HEK293 (cell line): ENCODE measurements around the gene SPIB.
A peak's percentile ranks its signal among the peaks of the same experiment; 100 is the strongest.

Experiments used
- CTCF ChIA-PET: fragments of 350-600 bp; formaldehyde crosslinking; extraction: SDS; loops from one replicate; lab custom pipeline; 2021; ENCODE audit warnings: antibody characterized with exemption; lab: Yijun Ruan, JAX
- POLR2A ChIA-PET: fragments of 300-600 bp; formaldehyde crosslinking; extraction: SDS; loops from one replicate; lab custom pipeline; 2020; ENCODE audit warnings: antibody characterized with exemption, inconsistent platforms; lab: Yijun Ruan, JAX
- H3K27ac ChIP-seq: fragments of 200-500 bp; sonication (Bioruptor generic); 2 replicates; pipeline ENCODE4 v1.5.1; 2014; ENCODE audit warnings: low read depth, low read length, control low read depth, inconsistent platforms; ENCODE audit errors: extremely low read depth
- H3K36me3 ChIP-seq, 2 experiments: fragments of 200-500 bp in 1 of 2; sonication (Bioruptor generic) in 1 of 2; 1 replicate in 1 of 2; 2 replicates in 1 of 2; pipeline ENCODE4 v1.5.1; 2014 to 2017; ENCODE audit warnings: inconsistent platforms in 2 of 2, low read length in 2 of 2; ENCODE audit not compliant: control insufficient read depth in 2 of 2, insufficient read depth in 1 of 2
- H3K4me1 ChIP-seq: fragments of 200-500 bp; sonication (Bioruptor generic); 2 replicates; pipeline ENCODE4 v1.5.1; 2014; ENCODE audit warnings: mild to moderate bottlenecking, low read length, inconsistent platforms; ENCODE audit not compliant: control insufficient read depth, insufficient read depth
- H3K4me3 ChIP-seq: 2 replicates; pipeline ENCODE4 v1.5.1; 2011; ENCODE audit warnings: low read depth, mild to moderate bottlenecking, control low read depth, low read length, moderate library complexity
- H3K9me3 ChIP-seq: fragments of 200-500 bp; sonication (Bioruptor generic); 2 replicates; pipeline ENCODE4 v1.5.1; 2014; ENCODE audit warnings: low read depth, low read length, inconsistent platforms; ENCODE audit not compliant: control insufficient read depth, insufficient read depth
- GLI4 ChIP-seq: fragments of 450-650 bp; formaldehyde crosslinking; IDR thresholded peaks from 2 replicates; pipeline ENCODE4 v1.5.1; 2016; ENCODE audit warnings: missing biosample characterization, missing genetic modification characterization
- REPIN1 ChIP-seq: fragments of 450-650 bp; formaldehyde crosslinking; IDR thresholded peaks from 2 replicates; pipeline ENCODE4 v1.5.1; 2017; ENCODE audit warnings: missing biosample characterization, missing genetic modification characterization, low read depth
- REST ChIP-seq: fragments of 450-650 bp; formaldehyde crosslinking; IDR thresholded peaks from 2 replicates; pipeline ENCODE4 v1.5.1; 2016; ENCODE audit warnings: missing biosample characterization, missing genetic modification characterization
- ZBTB11 ChIP-seq: fragments of 450-650 bp; formaldehyde crosslinking; conservative IDR thresholded peaks from 2 replicates; pipeline ENCODE4 v1.5.1; 2016; ENCODE audit warnings: low read depth, missing biosample characterization, missing genetic modification characterization
- ZBTB48 ChIP-seq: fragments of 450-650 bp; formaldehyde crosslinking; IDR thresholded peaks from 2 replicates; pipeline ENCODE4 v1.5.1; 2016; ENCODE audit warnings: missing biosample characterization, missing genetic modification characterization
- ZNF37A ChIP-seq: fragments of 450-650 bp; IDR thresholded peaks from 2 replicates; pipeline ENCODE4 v1.5.1; 2018; ENCODE audit warnings: missing biosample characterization, missing genetic modification characterization
- ZNF394 ChIP-seq: fragments of 450-650 bp; formaldehyde crosslinking; IDR thresholded peaks from 2 replicates; pipeline ENCODE4 v1.5.1; 2016; ENCODE audit warnings: missing biosample characterization, missing genetic modification characterization, mild to moderate bottlenecking, moderate library complexity, borderline replicate concordance
- ZNF404 ChIP-seq: fragments of 450-650 bp; formaldehyde crosslinking; IDR thresholded peaks from 2 replicates; pipeline ENCODE4 v1.5.1; 2017; ENCODE audit warnings: missing biosample characterization, missing genetic modification characterization
- ZNF423 ChIP-seq: fragments of 450-650 bp; formaldehyde crosslinking; IDR thresholded peaks from 2 replicates; pipeline ENCODE4 v1.5.1; 2016; ENCODE audit warnings: missing biosample characterization, missing genetic modification characterization
- ZNF558 ChIP-seq: fragments of 450-650 bp; formaldehyde crosslinking; IDR thresholded peaks from 2 replicates; pipeline ENCODE4 v1.5.1; 2016; ENCODE audit warnings: missing biosample characterization, missing genetic modification characterization
- ZNF777 ChIP-seq: fragments of 450-650 bp; formaldehyde crosslinking; IDR thresholded peaks from 2 replicates; pipeline ENCODE4 v1.5.1; 2017; ENCODE audit warnings: missing biosample characterization, missing genetic modification characterization, borderline replicate concordance
- ZSCAN30 ChIP-seq: fragments of 450-650 bp; IDR thresholded peaks from 2 replicates; pipeline ENCODE4 v1.5.1; 2018; ENCODE audit warnings: missing biosample characterization, mild to moderate bottlenecking, missing genetic modification characterization, moderate library complexity
- TF ChIP-seq, protein P1 (sequence below): fragments of 450-650 bp; formaldehyde crosslinking; IDR thresholded peaks from 2 replicates; pipeline ENCODE4 v1.5.1; 2016; ENCODE audit warnings: missing biosample characterization, missing genetic modification characterization
- TF ChIP-seq, protein P2 (sequence below): fragments of 450-650 bp; formaldehyde crosslinking; IDR thresholded peaks from 2 replicates; pipeline ENCODE4 v1.5.1; 2017; ENCODE audit warnings: missing biosample characterization, missing genetic modification characterization
- TF ChIP-seq, protein P3 (sequence below): fragments of 450-650 bp; formaldehyde crosslinking; IDR thresholded peaks from 2 replicates; pipeline ENCODE4 v1.5.1; 2016; ENCODE audit warnings: missing biosample characterization, missing genetic modification characterization

Gene SPIB

GRCh38 chr19:50461066-50461875, 42.5 kb downstream of the SPIB start (continued):
- TF ChIP-seq ZBTB11 (tag by site-specific recombination) (no peak), ZSCAN30 (tag by site-specific recombination) (no peak), GLI4 (tag by site-specific recombination) (peak; percentile 12; the same call in 1 of the 2 replicates), ZBTB48 (peak; percentile 68)

DNA sequence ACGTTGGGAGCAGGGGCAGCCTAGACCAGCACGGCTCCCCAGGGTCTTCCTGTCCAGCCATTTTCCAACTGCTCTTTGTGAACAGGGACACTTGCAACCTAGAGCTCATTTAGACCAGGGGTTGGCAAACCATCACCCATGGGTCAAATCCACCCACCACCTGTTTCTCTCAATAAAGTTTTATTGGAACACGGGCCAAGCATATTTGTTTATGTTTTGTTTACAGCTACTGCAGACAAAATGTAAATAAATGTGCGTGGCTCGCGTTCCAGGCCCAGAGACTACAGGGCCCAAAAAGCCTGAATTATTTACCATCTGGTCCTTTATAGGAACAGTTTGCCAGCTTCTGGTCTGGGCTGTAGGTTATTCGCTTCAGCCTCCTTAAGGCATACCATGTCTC, 44.2 kb downstream of the SPIB start:
- TF ChIP-seq ZNF423 (tag by site-specific recombination) (no peak), ZNF37A (tag by site-specific recombination) (no peak), ZNF777 (no peak), ZNF394 (tag by site-specific recombination) (no peak), ZNF404 (no peak), REST (tag by site-specific recombination) (no peak), REPIN1 (tag by site-specific recombination) (no peak), ZNF558 (no peak)
- TF ChIP-seq, protein P1, sequence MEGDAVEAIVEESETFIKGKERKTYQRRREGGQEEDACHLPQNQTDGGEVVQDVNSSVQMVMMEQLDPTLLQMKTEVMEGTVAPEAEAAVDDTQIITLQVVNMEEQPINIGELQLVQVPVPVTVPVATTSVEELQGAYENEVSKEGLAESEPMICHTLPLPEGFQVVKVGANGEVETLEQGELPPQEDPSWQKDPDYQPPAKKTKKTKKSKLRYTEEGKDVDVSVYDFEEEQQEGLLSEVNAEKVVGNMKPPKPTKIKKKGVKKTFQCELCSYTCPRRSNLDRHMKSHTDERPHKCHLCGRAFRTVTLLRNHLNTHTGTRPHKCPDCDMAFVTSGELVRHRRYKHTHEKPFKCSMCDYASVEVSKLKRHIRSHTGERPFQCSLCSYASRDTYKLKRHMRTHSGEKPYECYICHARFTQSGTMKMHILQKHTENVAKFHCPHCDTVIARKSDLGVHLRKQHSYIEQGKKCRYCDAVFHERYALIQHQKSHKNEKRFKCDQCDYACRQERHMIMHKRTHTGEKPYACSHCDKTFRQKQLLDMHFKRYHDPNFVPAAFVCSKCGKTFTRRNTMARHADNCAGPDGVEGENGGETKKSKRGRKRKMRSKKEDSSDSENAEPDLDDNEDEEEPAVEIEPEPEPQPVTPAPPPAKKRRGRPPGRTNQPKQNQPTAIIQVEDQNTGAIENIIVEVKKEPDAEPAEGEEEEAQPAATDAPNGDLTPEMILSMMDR (tag by site-specific recombination): no peak
- TF ChIP-seq, protein P2, sequence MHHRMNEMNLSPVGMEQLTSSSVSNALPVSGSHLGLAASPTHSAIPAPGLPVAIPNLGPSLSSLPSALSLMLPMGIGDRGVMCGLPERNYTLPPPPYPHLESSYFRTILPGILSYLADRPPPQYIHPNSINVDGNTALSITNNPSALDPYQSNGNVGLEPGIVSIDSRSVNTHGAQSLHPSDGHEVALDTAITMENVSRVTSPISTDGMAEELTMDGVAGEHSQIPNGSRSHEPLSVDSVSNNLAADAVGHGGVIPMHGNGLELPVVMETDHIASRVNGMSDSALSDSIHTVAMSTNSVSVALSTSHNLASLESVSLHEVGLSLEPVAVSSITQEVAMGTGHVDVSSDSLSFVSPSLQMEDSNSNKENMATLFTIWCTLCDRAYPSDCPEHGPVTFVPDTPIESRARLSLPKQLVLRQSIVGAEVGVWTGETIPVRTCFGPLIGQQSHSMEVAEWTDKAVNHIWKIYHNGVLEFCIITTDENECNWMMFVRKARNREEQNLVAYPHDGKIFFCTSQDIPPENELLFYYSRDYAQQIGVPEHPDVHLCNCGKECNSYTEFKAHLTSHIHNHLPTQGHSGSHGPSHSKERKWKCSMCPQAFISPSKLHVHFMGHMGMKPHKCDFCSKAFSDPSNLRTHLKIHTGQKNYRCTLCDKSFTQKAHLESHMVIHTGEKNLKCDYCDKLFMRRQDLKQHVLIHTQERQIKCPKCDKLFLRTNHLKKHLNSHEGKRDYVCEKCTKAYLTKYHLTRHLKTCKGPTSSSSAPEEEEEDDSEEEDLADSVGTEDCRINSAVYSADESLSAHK (tag by site-specific recombination): no peak
- TF ChIP-seq, protein P3, sequence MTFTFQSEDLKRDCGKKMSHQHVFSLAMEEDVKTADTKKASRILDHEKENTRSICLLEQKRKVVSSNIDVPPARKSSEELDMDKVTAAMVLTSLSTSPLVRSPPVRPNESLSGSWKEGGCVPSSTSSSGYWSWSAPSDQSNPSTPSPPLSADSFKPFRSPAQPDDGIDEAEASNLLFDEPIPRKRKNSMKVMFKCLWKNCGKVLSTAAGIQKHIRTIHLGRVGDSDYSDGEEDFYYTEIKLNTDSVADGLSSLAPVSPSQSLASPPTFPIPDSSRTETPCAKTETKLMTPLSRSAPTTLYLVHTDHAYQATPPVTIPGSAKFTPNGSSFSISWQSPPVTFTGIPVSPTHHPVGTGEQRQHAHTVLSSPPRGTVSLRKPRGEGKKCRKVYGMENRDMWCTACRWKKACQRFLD: no peak
- TF ChIP-seq, all 188 proteins: peak for 0
- no peaks in the 10 kb centered on the region for H3K9me3 ChIP-seq
- no peaks in the 10 kb centered on the region for H3K36me3 ChIP-seq
- H3K4me3 ChIP-seq: no peak overlapping the region
- CTCF ChIA-PET: interaction anchor here (0.6 to 4.7 kb wide), 10 partner anchors 10 to 139 kb away, joined by 3 to 99 read pairs (median 5); partner anchors contain the start of genes NAPSA and NR1H2
- no peaks in the 10 kb centered on the region for H3K4me1 ChIP-seq
- POLR2A ChIA-PET: interaction anchor here (0.8 to 1.4 kb wide), 2 partner anchors 95 to 134 kb away, joined by 3 to 8 read pairs; partner anchors contain the start of gene KCNC3
- H3K27ac ChIP-seq: no peak overlapping the region
